Neural cell (in vitro differentiated cells): ENCODE measurements around the gene PLOD2. TPM values are rescaled to one million over a fixed set of nuclear protein-coding genes. Genes with fewer than 3 reads are reported as not detected.

Experiments used
- H2AFZ ChIP-seq: fragments of 200-600, 300-800 bp; sonication (generic), shearing (Covaris generic); 2 replicates; pipeline ENCODE4 v1.6.0; 2014; ENCODE audit warnings: low read depth, mild to moderate bottlenecking, antibody characterized with exemption, low read length, moderate library complexity
- H3F3A ChIP-seq: fragments of 200-600 bp; shearing (Covaris generic); 2 replicates; pipeline ENCODE4 v1.6.1; 2016; ENCODE audit warnings: mild to moderate bottlenecking, moderate library complexity, mixed read lengths, antibody characterized with exemption, low read length; ENCODE audit not compliant: insufficient read depth, poor library complexity, severe bottlenecking
- H3K27ac ChIP-seq: fragments of 200-600, 300-800 bp; sonication (generic), shearing (Covaris generic); 2 replicates; pipeline ENCODE4 v1.5.1; 2014; ENCODE audit warnings: mild to moderate bottlenecking, low read length, moderate library complexity
- H3K27me3 ChIP-seq: fragments of 300-800, 200-600 bp; sonication (generic), shearing (Covaris generic); 2 replicates; pipeline ENCODE4 v1.6.0; 2014; ENCODE audit warnings: mild to moderate bottlenecking, low read depth, low read length, moderate library complexity; ENCODE audit not compliant: insufficient read depth
- H3K36me3 ChIP-seq: fragments of 300-800, 200-600 bp; sonication (generic), shearing (Covaris generic); 2 replicates; pipeline ENCODE4 v1.5.1; 2014; ENCODE audit warnings: mild to moderate bottlenecking, antibody characterized with exemption, low read length, moderate library complexity; ENCODE audit not compliant: insufficient read depth
- H3K4me2 ChIP-seq: fragments of 300-800, 200-600 bp; sonication (generic), shearing (Covaris generic); 2 replicates; pipeline ENCODE4 v1.6.0; 2014; ENCODE audit warnings: mild to moderate bottlenecking, low read length
- H3K4me3 ChIP-seq: fragments of 300-800, 200-600 bp; sonication (generic), shearing (Covaris generic); 2 replicates; pipeline ENCODE4 v1.5.1; 2014; ENCODE audit warnings: mild to moderate bottlenecking, low read length, moderate library complexity
- H3K79me2 ChIP-seq: fragments of 200-600 bp; shearing (Covaris generic); replicated peaks from 2 replicates; pipeline ENCODE4 v1.6.0; 2014; ENCODE audit warnings: mild to moderate bottlenecking, low read length, moderate library complexity; ENCODE audit not compliant: insufficient read depth
- H3K9ac ChIP-seq: fragments of 300-800, 200-600 bp; sonication (generic), shearing (Covaris generic); 2 replicates; pipeline ENCODE4 v1.6.1; 2016; ENCODE audit warnings: mild to moderate bottlenecking, low read length, mixed read lengths
- H3K9me2 ChIP-seq: fragments of 200-600 bp; shearing (Covaris generic); 2 replicates; pipeline ENCODE4 v1.6.1; 2016; ENCODE audit warnings: mild to moderate bottlenecking, low read length, mixed read lengths; ENCODE audit not compliant: insufficient read depth
- H3K9me3 ChIP-seq: fragments of 200-600, 300-800 bp; sonication (generic), shearing (Covaris generic); 2 replicates; pipeline ENCODE4 v1.6.1; 2016; ENCODE audit warnings: mild to moderate bottlenecking, mixed run types, low read length, moderate library complexity, mixed read lengths
- H4K20me1 ChIP-seq: fragments of 200-600 bp; shearing (Covaris generic); 2 replicates; pipeline ENCODE4 v1.6.1; 2016; ENCODE audit warnings: mild to moderate bottlenecking, mixed run types; ENCODE audit not compliant: insufficient read depth
- EP300 ChIP-seq: fragments of 450-650 bp; conservative IDR thresholded peaks from 2 replicates; pipeline ENCODE4 v1.6.1; 2014; ENCODE audit warnings: antibody characterized with exemption, mild to moderate bottlenecking, moderate library complexity; ENCODE audit not compliant: poor library complexity, severe bottlenecking
- EZH2 ChIP-seq: fragments of 200-600, 300-800 bp; shearing (Covaris generic), sonication (generic); IDR thresholded peaks from 2 replicates; pipeline ENCODE4 v1.6.1; 2014; ENCODE audit warnings: antibody characterized with exemption, low read length, borderline replicate concordance, mild to moderate bottlenecking; ENCODE audit not compliant: insufficient read depth, poor library complexity, severe bottlenecking
- MXI1 ChIP-seq: fragments of 450-650 bp; conservative IDR thresholded peaks from 2 replicates; pipeline ENCODE4 v1.6.1; 2014; ENCODE audit warnings: antibody characterized with exemption, mild to moderate bottlenecking; ENCODE audit not compliant: poor library complexity, severe bottlenecking
- POLR2AphosphoS5 ChIP-seq: IDR thresholded peaks from 2 replicates; pipeline ENCODE4 v1.6.1; 2012
- RAD21 ChIP-seq: fragments of 450-650 bp; conservative IDR thresholded peaks from 2 replicates; pipeline ENCODE4 v1.6.1; 2014; ENCODE audit warnings: antibody characterized with exemption, mild to moderate bottlenecking, moderate library complexity
- REST ChIP-seq: IDR thresholded peaks from 2 replicates; pipeline ENCODE4 v1.6.1; 2012; ENCODE audit warnings: borderline replicate concordance
- SMC3 ChIP-seq: fragments of 450-650 bp; conservative IDR thresholded peaks from 2 replicates; pipeline ENCODE4 v1.6.1; 2014; ENCODE audit warnings: antibody characterized with exemption, mild to moderate bottlenecking, moderate library complexity; ENCODE audit not compliant: poor library complexity
- TAF1 ChIP-seq: IDR thresholded peaks from 2 replicates; pipeline ENCODE4 v1.6.1; 2012; ENCODE audit warnings: low read depth
- polyA plus RNA-seq: library from polyadenylated mRNA; depleted of rRNA; stranded (reverse); fragments of >200 nt; gene quantifications from 2 replicates; pipeline ENCODE4 v1.2.3, GENCODE V29; 2014
- TF ChIP-seq, protein P1 (sequence below): fragments of 450-650 bp; IDR thresholded peaks from 2 replicates; pipeline ENCODE4 v1.5.1; 2014; ENCODE audit warnings: antibody characterized with exemption, mild to moderate bottlenecking, moderate library complexity; ENCODE audit not compliant: poor library complexity, severe bottlenecking

Gene PLOD2
- polyA plus RNA-seq, 1 donor from 2014 or later: 5.6 TPM

DNA sequence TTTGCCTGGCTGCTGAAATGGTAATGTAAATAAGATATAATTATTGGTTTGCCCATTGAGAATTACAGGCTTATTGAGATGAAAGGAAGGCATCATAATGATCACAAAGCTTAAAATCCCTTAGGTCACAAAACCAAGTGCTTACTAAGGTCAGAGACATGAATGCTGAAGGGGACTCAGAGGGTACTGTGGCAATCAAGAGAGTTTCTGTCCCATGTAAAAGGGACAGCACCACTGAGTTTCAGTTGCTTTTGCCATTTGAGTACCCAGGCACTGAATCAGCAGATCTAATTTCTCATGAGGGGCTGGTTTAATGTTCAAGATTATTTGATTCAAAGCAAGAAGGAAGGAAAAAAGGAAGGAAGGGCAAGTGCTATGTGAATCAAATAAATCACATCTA is 127.0 kb downstream of the PLOD2 start:
- H3K79me2 ChIP-seq: no peaks in the 10 kb centered on the region
- peaks cover 4% of the 10 kb centered on the region for H3K9me3 ChIP-seq
- H3K9me2 ChIP-seq: no peaks in the 10 kb centered on the region
- no peaks in the 10 kb centered on the region for H3K36me3 ChIP-seq
- no peaks in the 10 kb centered on the region for H3K27me3 ChIP-seq
- no peak overlapping the region for H3K4me2 ChIP-seq
- H4K20me1 ChIP-seq: no peaks in the 10 kb centered on the region
- H3K9ac ChIP-seq: no peak overlapping the region
- H3K4me3 ChIP-seq: no peak overlapping the region
- H2AFZ ChIP-seq: no peak overlapping the region
- no peaks in the 10 kb centered on the region for H3F3A ChIP-seq
- H3K27ac ChIP-seq: no peak overlapping the region
- no peak for TF ChIP-seq MXI1

DNA sequence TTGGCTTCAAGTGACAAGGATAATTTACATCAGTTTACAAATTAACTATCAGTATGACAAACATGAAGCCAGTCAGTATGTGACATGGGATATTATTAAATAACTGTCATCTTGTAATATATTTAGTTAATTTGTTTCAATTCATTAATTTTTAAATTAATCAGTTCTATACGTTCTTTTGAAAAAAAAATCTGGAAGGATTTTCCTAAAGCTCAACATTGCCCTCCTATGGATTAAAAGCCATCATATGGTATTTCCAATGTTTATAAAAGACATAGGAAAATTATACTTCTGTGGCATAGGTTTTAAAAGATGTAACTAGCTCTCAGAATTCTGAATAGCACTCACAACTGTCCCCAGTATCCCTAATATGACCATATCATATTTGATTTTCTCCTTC is 134.4 kb downstream of the PLOD2 start:
- no peak overlapping the region for H3K4me3 ChIP-seq
- no peak overlapping the region for H3K9ac ChIP-seq
- H3K27ac ChIP-seq: no peak overlapping the region
- H3K27me3 ChIP-seq: no peaks in the 10 kb centered on the region
- H3K9me2 ChIP-seq: no peaks in the 10 kb centered on the region
- no peaks in the 10 kb centered on the region for H4K20me1 ChIP-seq
- H3K9me3 ChIP-seq: peaks cover 4% of the 10 kb centered on the region
- H3F3A ChIP-seq: no peaks in the 10 kb centered on the region
- H3K4me2 ChIP-seq: no peak overlapping the region
- no peaks in the 10 kb centered on the region for H3K36me3 ChIP-seq
- TF ChIP-seq POLR2AphosphoS5: no peak
- TF ChIP-seq SMC3: peak; percentile 60
- TF ChIP-seq, protein P1, sequence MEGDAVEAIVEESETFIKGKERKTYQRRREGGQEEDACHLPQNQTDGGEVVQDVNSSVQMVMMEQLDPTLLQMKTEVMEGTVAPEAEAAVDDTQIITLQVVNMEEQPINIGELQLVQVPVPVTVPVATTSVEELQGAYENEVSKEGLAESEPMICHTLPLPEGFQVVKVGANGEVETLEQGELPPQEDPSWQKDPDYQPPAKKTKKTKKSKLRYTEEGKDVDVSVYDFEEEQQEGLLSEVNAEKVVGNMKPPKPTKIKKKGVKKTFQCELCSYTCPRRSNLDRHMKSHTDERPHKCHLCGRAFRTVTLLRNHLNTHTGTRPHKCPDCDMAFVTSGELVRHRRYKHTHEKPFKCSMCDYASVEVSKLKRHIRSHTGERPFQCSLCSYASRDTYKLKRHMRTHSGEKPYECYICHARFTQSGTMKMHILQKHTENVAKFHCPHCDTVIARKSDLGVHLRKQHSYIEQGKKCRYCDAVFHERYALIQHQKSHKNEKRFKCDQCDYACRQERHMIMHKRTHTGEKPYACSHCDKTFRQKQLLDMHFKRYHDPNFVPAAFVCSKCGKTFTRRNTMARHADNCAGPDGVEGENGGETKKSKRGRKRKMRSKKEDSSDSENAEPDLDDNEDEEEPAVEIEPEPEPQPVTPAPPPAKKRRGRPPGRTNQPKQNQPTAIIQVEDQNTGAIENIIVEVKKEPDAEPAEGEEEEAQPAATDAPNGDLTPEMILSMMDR: peak; percentile 58
- no peak for TF ChIP-seq REST
- peak; percentile 67 for TF ChIP-seq RAD21
- TF ChIP-seq EZH2: no peak
- TF ChIP-seq MXI1: no peak
- no peak for TF ChIP-seq TAF1
- no peak for TF ChIP-seq EP300
- H2AFZ ChIP-seq: no peak overlapping the region
- no peaks in the 10 kb centered on the region for H3K79me2 ChIP-seq

DNA sequence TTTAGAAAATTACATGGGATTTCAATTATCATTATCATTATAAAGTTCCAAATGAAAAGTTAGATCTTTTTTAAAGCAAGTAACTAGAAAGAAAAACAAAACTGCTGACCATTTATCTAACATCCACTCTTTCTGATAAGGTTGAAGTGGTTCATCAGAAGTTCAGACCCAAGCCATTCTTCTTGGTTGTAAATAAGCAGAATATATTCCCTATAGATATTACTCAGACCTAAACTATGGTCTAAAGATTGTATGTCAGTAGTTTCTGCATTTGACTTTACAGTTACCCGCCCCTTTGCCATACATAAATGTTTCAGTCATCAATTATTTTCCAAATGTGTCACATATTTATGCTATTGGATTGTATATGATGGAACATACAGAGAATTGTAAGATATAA is 136.7 kb downstream of the PLOD2 start:
- Histone ChIP-seq H2AFZ (no peak overlapping the region), H3K4me2 (no peak overlapping the region), H3F3A (no peaks in the 10 kb centered on the region), H3K79me2 (no peaks in the 10 kb centered on the region), H3K9ac (no peak overlapping the region), H3K9me3 (no peaks in the 10 kb centered on the region), H3K9me2 (no peaks in the 10 kb centered on the region), H3K36me3 (no peaks in the 10 kb centered on the region), H4K20me1 (no peaks in the 10 kb centered on the region), H3K27ac (no peak overlapping the region), H3K4me3 (no peak overlapping the region), H3K27me3 (no peaks in the 10 kb centered on the region)
- no peak for TF ChIP-seq MXI1
- TF ChIP-seq, protein P1: no peak
- no peak for TF ChIP-seq TAF1
- no peak for TF ChIP-seq RAD21
